ENCODE results near the gene GNG7. TPM values are rescaled to one million over a fixed set of nuclear protein-coding genes. Genes with fewer than 3 reads are reported as not detected.

Gene GNG7
- 1 to 10 TPM; 1.3 to 3.7 (median 2.3) TPM for total RNA-seq
- long read RNA-seq, full-length matches to known transcripts: 1 of 2 reads
- long read RNA-seq, partial matches to known transcripts: 0 of 2 reads
- long read RNA-seq, other reads (novel, unspliced or antisense): 1 of 2 reads

- Histone ChIP-seq H3K27ac (no peak within 1 kb of the TSS), H3K4me1 (peaks cover 0 to 3% (median 0%) of the 10 kb centered on the region in 4 donors), H3K9me3 (no peaks in the 10 kb centered on the region), H3K36me3 (no peaks in the 10 kb centered on the region), H3K4me3 (peak within 1 kb of the TSS; percentile 34 to 60 (median 50)), H3K27me3 (no peaks in the 10 kb centered on the region)
- intact Hi-C loops (cut with DNase I): no loop called here
- DNase-seq: peak; percentile 96 to 97 (median 97)
- TF ChIP-seq, protein P1, sequence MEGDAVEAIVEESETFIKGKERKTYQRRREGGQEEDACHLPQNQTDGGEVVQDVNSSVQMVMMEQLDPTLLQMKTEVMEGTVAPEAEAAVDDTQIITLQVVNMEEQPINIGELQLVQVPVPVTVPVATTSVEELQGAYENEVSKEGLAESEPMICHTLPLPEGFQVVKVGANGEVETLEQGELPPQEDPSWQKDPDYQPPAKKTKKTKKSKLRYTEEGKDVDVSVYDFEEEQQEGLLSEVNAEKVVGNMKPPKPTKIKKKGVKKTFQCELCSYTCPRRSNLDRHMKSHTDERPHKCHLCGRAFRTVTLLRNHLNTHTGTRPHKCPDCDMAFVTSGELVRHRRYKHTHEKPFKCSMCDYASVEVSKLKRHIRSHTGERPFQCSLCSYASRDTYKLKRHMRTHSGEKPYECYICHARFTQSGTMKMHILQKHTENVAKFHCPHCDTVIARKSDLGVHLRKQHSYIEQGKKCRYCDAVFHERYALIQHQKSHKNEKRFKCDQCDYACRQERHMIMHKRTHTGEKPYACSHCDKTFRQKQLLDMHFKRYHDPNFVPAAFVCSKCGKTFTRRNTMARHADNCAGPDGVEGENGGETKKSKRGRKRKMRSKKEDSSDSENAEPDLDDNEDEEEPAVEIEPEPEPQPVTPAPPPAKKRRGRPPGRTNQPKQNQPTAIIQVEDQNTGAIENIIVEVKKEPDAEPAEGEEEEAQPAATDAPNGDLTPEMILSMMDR (IDR thresholded peaks at IDR 0.05): no peak
- TF ChIP-seq POLR2A (IDR thresholded peaks at IDR 0.05): peak; percentile 67
- WGBS (ENCODE audit: insufficient coverage, low coverage, low lambda C conversion rate, missing lambda C conversion rate): 2% methylated on average over 15 of the region's 77 CpGs
- ATAC-seq: peak; percentile 100
Measured at GRCh38 chr19:2702170-2703076, at the start of gene GNG7. Gene GNG7, minus strand, starts transcription at chr19:2702694. Its CDS starts 182,006 bp downstream, at chr19:2520688.

DNA sequence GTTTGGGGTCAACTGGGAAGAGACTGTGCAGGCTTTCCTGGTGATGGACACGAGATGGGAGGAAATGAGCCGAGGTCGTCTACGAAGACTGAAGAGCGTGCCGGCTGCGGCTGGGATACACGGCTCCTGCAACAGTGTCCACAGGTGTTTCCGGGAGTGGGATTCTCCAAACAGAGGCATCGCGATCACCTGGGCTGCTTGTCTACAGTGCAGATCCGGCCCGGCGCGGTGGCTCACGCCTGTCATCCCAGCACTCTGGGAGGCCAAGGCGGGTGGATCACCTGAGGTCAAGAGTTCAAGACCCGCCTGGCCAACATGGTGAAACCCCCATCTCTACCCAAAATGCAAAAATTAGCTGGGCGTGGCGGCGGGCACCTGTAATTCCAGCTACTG, 48.9 kb upstream of the GNG7 start:
- ATAC-seq (no peak), DNase-seq (no peak)
- no peak for TF ChIP-seq POLR2A (IDR thresholded peaks at IDR 0.05)
- TF ChIP-seq, protein P1 (IDR thresholded peaks at IDR 0.05): no peak
- WGBS (ENCODE audit: insufficient coverage, low coverage, low lambda C conversion rate, missing lambda C conversion rate): 68% methylated on average over 5 of the region's 21 CpGs
- no peak overlapping the region for H3K4me3 ChIP-seq
- peaks cover 0 to 12% (median under 1%) of the 10 kb centered on the region in 4 donors for H3K36me3 ChIP-seq
- no peaks in the 10 kb centered on the region for H3K9me3 ChIP-seq
- intact Hi-C loops (cut with DNase I): loop anchor here in 1 of 2 donors (10.0 kb wide), 1 partner anchor 107 kb away; no protein-coding TSS in a partner anchor
- H3K27ac ChIP-seq: no peak overlapping the region
- no peaks in the 10 kb centered on the region for H3K4me1 ChIP-seq
- H3K27me3 ChIP-seq: no peaks in the 10 kb centered on the region

GRCh38 chr19:2750808-2751437, 48.4 kb upstream of the GNG7 start:
- Histone ChIP-seq H3K36me3 (peaks cover 0 to 11% (median under 1%) of the 10 kb centered on the region in 4 donors), H3K4me1 (no peaks in the 10 kb centered on the region), H3K9me3 (no peaks in the 10 kb centered on the region), H3K27ac (no peak overlapping the region), H3K27me3 (no peaks in the 10 kb centered on the region), H3K4me3 (no peak overlapping the region)
- ATAC-seq: no peak
- no peak for DNase-seq
- WGBS (ENCODE audit: insufficient coverage, low coverage, low lambda C conversion rate, missing lambda C conversion rate): 100% methylated on average over 1 of the region's 17 CpGs
- TF ChIP-seq, protein P1 (IDR thresholded peaks at IDR 0.05): no peak
- no peak for TF ChIP-seq POLR2A (IDR thresholded peaks at IDR 0.05)
- intact Hi-C loops (cut with DNase I): loop anchor here in 1 of 2 donors (10.0 kb wide), 1 partner anchor 106 kb away; no protein-coding TSS in a partner anchor

GRCh38 chr19:2747349-2747748, 44.9 kb upstream of the GNG7 start:
- H3K36me3 ChIP-seq: no peaks in the 10 kb centered on the region
- H3K27ac ChIP-seq: no peak overlapping the region
- ATAC-seq (no peak), DNase-seq (no peak)
- no peak overlapping the region for H3K4me3 ChIP-seq
- no peak for TF ChIP-seq POLR2A (IDR thresholded peaks at IDR 0.05)
- TF ChIP-seq, protein P1 (IDR thresholded peaks at IDR 0.05): no peak
- no peaks in the 10 kb centered on the region for H3K27me3 ChIP-seq
- H3K9me3 ChIP-seq: no peaks in the 10 kb centered on the region
- intact Hi-C loops (cut with DNase I): no loop called here
- WGBS (ENCODE audit: insufficient coverage, low coverage, low lambda C conversion rate, missing lambda C conversion rate): 56% methylated on average over 6 of the region's 7 CpGs
- no peaks in the 10 kb centered on the region for H3K4me1 ChIP-seq

Measured in right lobe of liver (tissue), 6 donors.